Astrocyte (in vitro differentiated cells and primary cell): Measurements from ENCODE around the gene LGR6.

Experiments used
- CTCF ChIP-seq: IDR thresholded peaks from 2 replicates; pipeline ENCODE4 v1.5.1; 2011; ENCODE audit warnings: low read depth, mild to moderate bottlenecking, inconsistent platforms, low read length, moderate library complexity; ENCODE audit not compliant: insufficient read depth
- EZH2 ChIP-seq: IDR thresholded peaks from 2 replicates; pipeline ENCODE4 v1.6.1; 2012; ENCODE audit warnings: mild to moderate bottlenecking, low read length, inconsistent platforms; ENCODE audit not compliant: insufficient read depth

GRCh38 chr1:202251424-202252256 is 58.0 kb downstream of the LGR6 start:
- no peak for TF ChIP-seq CTCF
- TF ChIP-seq EZH2, result no peak
